CD4-positive, alpha-beta memory T cell (primary cell): ENCODE measurements around the gene GLTPD2. TPM values are rescaled to one million over a fixed set of nuclear protein-coding genes. Genes with fewer than 3 reads are reported as not detected.

Experiments used
- CTCF ChIA-PET: fragments of 350-600 bp; sonication (Branson Sonifier 250); formaldehyde crosslinking; loops from one replicate; lab custom pipeline; 2021; ENCODE audit warnings: inconsistent platforms; ENCODE audit not compliant: partially characterized antibody; lab: Charles Lee
- POLR2A ChIA-PET: fragments of 350-600 bp; sonication (Branson Sonifier 250); formaldehyde crosslinking; loops from one replicate; lab custom pipeline; 2021; ENCODE audit not compliant: partially characterized antibody; lab: Charles Lee
- DNase-seq, 5 donors: peaks; one replicate each; pipeline versions ENCODE4 v3.0.0 to v3.0.0-alpha.2; 2020 to 2022; ENCODE audit warnings: mixed read lengths in 1 of 5
- H3K27ac ChIP-seq: one replicate; pipeline ENCODE4 v1.7.0; 2013; ENCODE audit warnings: low read depth, low read length
- H3K27me3 ChIP-seq: 2 replicates; pipeline ENCODE4 v1.7.0; 2013; ENCODE audit warnings: mild to moderate bottlenecking, low read length, moderate library complexity; ENCODE audit not compliant: insufficient read depth
- H3K36me3 ChIP-seq: 2 replicates; pipeline ENCODE4 v1.7.0; 2013; ENCODE audit warnings: mild to moderate bottlenecking, low read length, moderate library complexity; ENCODE audit not compliant: insufficient read depth
- H3K4me1 ChIP-seq: 2 replicates; pipeline ENCODE4 v1.7.0; 2013; ENCODE audit warnings: mild to moderate bottlenecking, low read length, moderate library complexity; ENCODE audit not compliant: insufficient read depth
- H3K4me3 ChIP-seq, 2 donors: one replicate each; pipeline ENCODE4 v1.7.0; 2013; ENCODE audit warnings: low read length in 2 of 2, mild to moderate bottlenecking in 1 of 2
- H3K9me3 ChIP-seq, 2 donors: one replicate each; pipeline ENCODE4 v1.7.0; 2013; ENCODE audit warnings: low read length in 2 of 2, control low read depth in 1 of 2; ENCODE audit not compliant: control insufficient read depth in 1 of 2
- H3K27ac Mint-ChIP-seq, 7 donors: one replicate each; pipeline ENCODE4 v1.8.0; 2020 to 2021; ENCODE audit warnings: mixed read lengths in 7 of 7, mild to moderate bottlenecking in 6 of 7, inconsistent platforms in 3 of 7, moderate library complexity in 3 of 7
- H3K27me3 Mint-ChIP-seq, 2 donors: one replicate each; pipeline ENCODE4 v1.8.0; 2020 to 2021; ENCODE audit warnings: mixed read lengths in 2 of 2
- H3K36me3 Mint-ChIP-seq, 2 donors: one replicate each; pipeline ENCODE4 v1.8.0; 2020 to 2021; ENCODE audit warnings: mixed read lengths in 2 of 2, inconsistent platforms in 1 of 2, mild to moderate bottlenecking in 1 of 2
- H3K4me1 Mint-ChIP-seq, 4 donors: one replicate each; pipeline ENCODE4 v1.8.0; 2020 to 2021; ENCODE audit warnings: mixed read lengths in 4 of 4, mild to moderate bottlenecking in 1 of 4
- H3K4me3 Mint-ChIP-seq, 8 donors: one replicate each; pipeline ENCODE4 v1.8.0; 2020 to 2021; ENCODE audit warnings: mixed read lengths in 8 of 8, mild to moderate bottlenecking in 7 of 8, moderate library complexity in 6 of 8, inconsistent platforms in 3 of 8
- H3K9me3 Mint-ChIP-seq, 8 donors: one replicate each; pipeline ENCODE4 v1.8.0; 2020 to 2021; ENCODE audit warnings: mixed read lengths in 8 of 8, mild to moderate bottlenecking in 5 of 8, inconsistent platforms in 3 of 8, moderate library complexity in 1 of 8
- intact Hi-C: fragments of 100-400 bp; cut with micrococcal nuclease; formaldehyde crosslinking; loops from one replicate; pipeline ENCODE4 v1.15.1; 2023
- polyA plus RNA-seq, 2 donors: library from polyadenylated mRNA; unstranded; fragments of 300-500 nt; fragmentation: Illumina TruSeq; gene quantifications; one replicate each; pipeline ENCODE4 v1.2.3, GENCODE V29; 2021
- total RNA-seq, 2 experiments: library from RNA; stranded (reverse); gene quantifications; one replicate each; pipeline ENCODE4 v1.2.3, GENCODE V29; 2021

GLTPD2 gene
- total RNA-seq (not detected), polyA plus RNA-seq (not detected)

DNA sequence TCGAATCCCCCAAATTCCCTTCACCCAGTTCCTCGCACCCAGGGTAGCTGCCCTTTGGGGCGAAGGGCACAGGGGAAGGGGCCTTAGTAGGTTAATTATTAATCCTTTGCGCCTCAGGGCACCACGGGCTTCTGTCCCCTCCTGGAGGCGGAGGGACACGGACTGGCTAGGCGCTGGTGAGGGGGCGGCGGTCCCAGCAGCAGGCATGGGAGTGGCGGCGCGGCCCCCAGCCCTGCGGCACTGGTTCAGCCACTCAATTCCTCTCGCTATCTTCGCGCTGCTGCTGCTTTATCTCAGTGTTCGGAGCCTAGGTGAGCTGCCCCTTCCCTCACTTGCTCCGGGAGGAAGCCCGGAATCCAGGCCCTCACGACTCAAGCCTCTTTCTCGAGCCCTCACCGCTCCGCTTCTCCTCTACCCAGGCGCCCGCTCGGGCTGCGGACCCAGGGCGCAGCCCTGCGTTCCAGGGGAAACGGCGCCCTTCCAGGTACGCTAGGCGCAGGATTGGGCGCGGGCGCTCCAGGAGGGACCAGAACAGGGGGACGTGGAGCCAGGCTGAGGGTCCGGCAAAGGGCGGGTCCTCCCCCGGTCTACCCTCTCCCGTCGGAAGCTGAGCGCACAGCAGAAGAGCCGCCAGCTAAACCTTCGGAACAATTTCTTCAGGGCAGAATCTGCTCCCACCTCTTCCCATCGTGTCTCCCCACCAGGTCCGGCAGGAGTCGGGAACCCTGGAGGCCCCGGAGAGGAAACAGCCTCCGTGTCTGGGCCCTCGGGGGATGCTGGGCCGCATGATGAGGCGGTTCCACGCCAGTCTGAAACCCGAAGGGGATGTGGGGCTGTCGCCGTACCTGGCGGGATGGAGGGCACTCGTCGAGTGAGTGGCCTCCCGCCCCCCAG, at the start of gene GLTPD2:
GLTPD2 (plus strand) TSS at position 158 of the 894 bp plus-strand sequence; CDS start at position 206, 48 bp downstream.
- intact Hi-C loops = no loop called here
- H3K36me3 Mint-ChIP-seq = peaks cover 0 to 2% of the 10 kb centered on the region in 2 donors
- no peaks in the 10 kb centered on the region for H3K36me3 ChIP-seq
- peak within 1 kb of the TSS in 4 of 7 donors; percentile 27 to 72 (median 48) for H3K27ac Mint-ChIP-seq
- ChIA-PET CTCF (interaction anchor here (0.6 to 3.7 kb wide), 30 partner anchors 7 to 191 kb away, joined by 3 to 59 read pairs (median 8); partner anchors contain the start of genes ARRB2, C17orf107, CHRNE and MED11), POLR2A (interaction anchor here (0.5 to 3.9 kb wide), 23 partner anchors 9 to 897 kb away, joined by 3 to 81 read pairs (median 7); partner anchors contain the start of genes ARRB2, C17orf107, CXCL16 and MED11)
- peaks cover 27 to 28% of the 10 kb centered on the region in 2 donors for H3K27me3 Mint-ChIP-seq
- peaks cover 26% of the 10 kb centered on the region for H3K4me1 ChIP-seq
- H3K4me3 ChIP-seq = peak within 1 kb of the TSS; percentile 29 to 60
- H3K4me1 Mint-ChIP-seq = peaks cover 12 to 41% (median 15%) of the 10 kb centered on the region in 4 donors
- peaks cover 0 to 2% (median 0%) of the 10 kb centered on the region in 8 donors for H3K9me3 Mint-ChIP-seq
- no peak for DNase-seq
- no peaks in the 10 kb centered on the region for H3K9me3 ChIP-seq
- H3K4me3 Mint-ChIP-seq = peak within 1 kb of the TSS; percentile 67 to 78 (median 73)
- H3K27me3 ChIP-seq = peaks cover 18% of the 10 kb centered on the region
- peak within 1 kb of the TSS; percentile 72 for H3K27ac ChIP-seq

DNA sequence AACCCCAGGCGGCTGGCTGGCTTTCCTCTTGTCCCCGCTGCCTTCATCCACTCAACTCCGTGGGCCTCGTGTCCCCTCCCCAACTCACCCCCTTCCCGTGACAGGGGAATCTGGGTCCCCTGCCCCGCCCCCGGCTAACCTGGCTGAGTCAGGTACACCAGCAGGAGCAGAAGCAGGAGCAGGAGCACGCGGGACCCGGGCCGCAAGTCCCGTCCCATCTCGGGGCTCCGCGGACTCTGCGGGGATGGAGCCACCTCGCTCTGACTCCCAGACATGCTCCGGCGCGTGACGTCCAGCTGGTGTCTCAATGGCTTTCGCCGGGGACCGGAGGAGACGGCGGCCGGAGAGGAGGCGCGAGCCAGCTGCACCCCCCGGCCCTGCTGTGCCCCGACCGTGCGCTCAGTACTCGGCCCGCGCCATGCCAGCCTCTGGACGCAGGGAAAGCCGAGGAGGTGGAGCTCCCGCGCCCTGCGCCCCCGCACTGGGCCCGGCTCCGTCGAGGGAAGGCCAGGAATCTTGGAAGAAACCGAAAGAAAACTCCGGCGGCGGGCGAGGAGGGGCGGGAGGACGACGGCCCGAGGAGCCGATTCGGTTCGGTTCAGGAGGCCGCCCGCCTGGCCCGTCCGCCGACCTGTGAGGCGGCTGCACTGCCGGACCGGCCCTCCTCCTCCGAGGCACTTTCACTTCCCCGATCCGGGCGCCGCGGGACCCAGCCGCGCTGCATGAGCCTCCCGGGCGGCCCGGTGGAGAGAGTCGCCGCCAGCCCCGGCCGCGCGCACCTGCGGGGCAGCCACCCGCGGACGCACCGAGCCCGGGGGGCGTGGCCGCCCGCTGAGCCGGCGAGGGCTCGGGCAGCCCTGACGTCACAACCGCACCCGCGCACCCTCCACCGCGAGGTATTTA, 49.4 kb upstream of the GLTPD2 start, which contains the start of the genes CXCL16 and ZMYND15:
CXCL16 (minus strand) TSS at position 807 of the 903 bp plus-strand sequence; CDS start at position 218, 589 bp downstream.
ZMYND15 (plus strand) TSS at position 712 of the 903 bp plus-strand sequence. CDS start 716 bp downstream, outside the sequence.
- H3K27me3 ChIP-seq = no peaks in the 10 kb centered on the region
- peaks cover 19% of the 10 kb centered on the region for H3K4me1 ChIP-seq
- ChIA-PET POLR2A (interaction anchor here (0.8 to 1.9 kb wide), 6 partner anchors 24 to 209 kb away, joined by 3 to 6 read pairs (median 4); partner anchors contain the start of genes ARRB2 and PFN1), CTCF (interaction anchor here (1.6 kb wide), 1 partner anchor 29 kb away, joined by 4 read pairs; the partner anchor contains the start of gene ARRB2)
- intact Hi-C loops = loop anchor here (1.0 to 2.0 kb wide), 2 partner anchors 29 to 143 kb away; partner anchors contain the start of gene ARRB2
- peak within 1 kb of the TSS; percentile 23 to 67 for H3K4me3 ChIP-seq
- Mint-ChIP-seq H3K36me3 (no peaks in the 10 kb centered on the region), H3K27ac (peak within 1 kb of the TSS; percentile 77 to 97 (median 93)), H3K9me3 (no peaks in the 10 kb centered on the region), H3K4me3 (peak within 1 kb of the TSS; percentile 90 to 95 (median 92)), H3K4me1 (peaks cover 10 to 22% (median 14%) of the 10 kb centered on the region in 4 donors), H3K27me3 (peaks cover 1 to 6% of the 10 kb centered on the region in 2 donors)
- peak; percentile 63 to 81 (median 67) for DNase-seq
- peak within 1 kb of the TSS; percentile 25 for H3K27ac ChIP-seq
- no peaks in the 10 kb centered on the region for H3K9me3 ChIP-seq
- H3K36me3 ChIP-seq = no peaks in the 10 kb centered on the region

DNA sequence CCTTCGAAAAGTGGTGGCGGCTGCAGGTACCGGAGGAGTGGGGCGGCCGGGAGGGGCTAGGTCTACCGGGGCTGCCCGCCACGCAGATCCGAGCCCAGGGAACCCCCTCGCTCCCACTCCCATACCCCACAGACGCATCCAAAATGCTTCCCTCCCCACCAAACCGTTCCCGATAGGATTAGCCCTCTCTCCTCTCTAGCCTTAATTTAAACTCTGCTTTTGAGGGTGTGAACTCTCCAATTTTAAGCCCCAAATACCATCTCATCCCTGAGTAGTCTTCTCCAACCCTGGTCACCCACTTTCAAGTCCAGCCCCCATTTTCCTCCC, 48.8 kb upstream of the GLTPD2 start:
- H3K9me3 ChIP-seq = no peaks in the 10 kb centered on the region
- no peaks in the 10 kb centered on the region for H3K27me3 ChIP-seq
- peaks cover 10 to 22% (median 13%) of the 10 kb centered on the region in 4 donors for H3K4me1 Mint-ChIP-seq
- H3K36me3 ChIP-seq = no peaks in the 10 kb centered on the region
- H3K27me3 Mint-ChIP-seq = peaks cover 1 to 6% of the 10 kb centered on the region in 2 donors
- CTCF ChIA-PET = no interaction called here
- H3K9me3 Mint-ChIP-seq = no peaks in the 10 kb centered on the region
- no peak overlapping the region for H3K27ac ChIP-seq
- intact Hi-C loops = no loop called here
- H3K27ac Mint-ChIP-seq = peak overlapping the region; percentile 65 to 90 (median 82)
- no peaks in the 10 kb centered on the region for H3K36me3 Mint-ChIP-seq
- H3K4me3 ChIP-seq = peak overlapping the region in 1 of 2 donors; percentile 67
- POLR2A ChIA-PET = interaction anchor here (0.8 to 1.7 kb wide), 4 partner anchors 24 to 208 kb away, joined by 3 to 6 read pairs (median 4); partner anchors contain the start of genes ARRB2 and PFN1
- H3K4me3 Mint-ChIP-seq = peak overlapping the region; percentile 83 to 90 (median 87)
- no peak for DNase-seq
- H3K4me1 ChIP-seq = peaks cover 19% of the 10 kb centered on the region

DNA sequence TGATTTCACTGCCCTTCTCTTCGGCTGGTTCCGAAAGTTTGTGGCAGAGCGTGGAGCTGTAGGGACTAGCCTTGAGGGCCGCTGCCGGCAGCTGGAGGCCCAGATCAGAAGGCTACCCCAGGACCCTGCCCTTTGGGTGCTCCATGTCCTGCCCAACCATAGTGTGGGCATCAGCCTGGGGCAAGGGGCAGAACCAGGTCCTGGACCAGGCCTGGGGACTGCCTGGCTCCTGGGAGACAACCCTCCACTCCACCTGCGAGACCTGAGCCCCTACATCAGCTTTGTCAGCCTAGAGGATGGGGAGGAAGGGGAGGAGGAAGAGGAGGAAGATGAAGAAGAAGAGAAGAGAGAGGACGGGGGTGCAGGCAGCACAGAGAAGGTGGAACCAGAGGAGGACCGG, 48.2 kb upstream of the GLTPD2 start:
- Mint-ChIP-seq H3K27ac (peak overlapping the region in 5 of 7 donors; percentile 74 to 90 (median 87)), H3K9me3 (no peaks in the 10 kb centered on the region), H3K4me1 (peaks cover 10 to 22% (median 13%) of the 10 kb centered on the region in 4 donors), H3K27me3 (peaks cover 1 to 6% of the 10 kb centered on the region in 2 donors), H3K36me3 (no peaks in the 10 kb centered on the region), H3K4me3 (peak overlapping the region in 7 of 8 donors; percentile 83 to 90 (median 87))
- Histone ChIP-seq H3K9me3 (no peaks in the 10 kb centered on the region), H3K36me3 (no peaks in the 10 kb centered on the region), H3K4me1 (peaks cover 19% of the 10 kb centered on the region), H3K4me3 (no peak overlapping the region), H3K27ac (no peak overlapping the region), H3K27me3 (no peaks in the 10 kb centered on the region)
- intact Hi-C loops = no loop called here
- POLR2A ChIA-PET = interaction anchor here (1.5 kb wide), 1 partner anchor 49 kb away, joined by 4 read pairs; no protein-coding TSS in a partner anchor
- CTCF ChIA-PET = no interaction called here
- no peak for DNase-seq

DNA sequence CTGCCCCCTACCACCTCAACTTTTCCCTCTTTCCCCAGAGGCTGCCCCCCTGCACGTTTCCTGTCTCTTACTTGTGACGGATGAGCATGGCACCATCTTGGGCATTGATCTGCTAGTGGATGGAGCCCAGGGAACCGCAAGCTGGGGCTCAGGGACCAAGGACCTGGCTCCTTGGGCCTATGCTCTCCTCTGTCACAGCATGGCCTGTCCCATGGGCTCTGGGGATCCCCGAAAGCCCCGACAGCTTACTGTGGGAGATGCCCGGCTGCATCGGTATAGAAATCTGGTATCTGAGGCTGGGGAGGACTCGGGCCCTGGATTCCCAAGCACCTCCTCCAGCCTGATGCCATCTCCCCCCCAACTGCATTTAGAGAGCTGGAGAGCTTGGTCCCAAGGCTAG, 47.2 kb upstream of the GLTPD2 start:
- DNase-seq = no peak
- Mint-ChIP-seq H3K9me3 (no peaks in the 10 kb centered on the region), H3K27ac (peak overlapping the region in 3 of 7 donors; percentile 29 to 69 (median 52)), H3K4me1 (peaks cover 10 to 22% (median 13%) of the 10 kb centered on the region in 4 donors), H3K4me3 (peak overlapping the region in 6 of 8 donors; percentile 13 to 59 (median 47)), H3K36me3 (no peaks in the 10 kb centered on the region), H3K27me3 (peaks cover 1 to 6% of the 10 kb centered on the region in 2 donors)
- POLR2A ChIA-PET = interaction anchor here (0.9 to 1.5 kb wide), 2 partner anchors 47 to 48 kb away, joined by 3 to 4 read pairs; partner anchors contain the start of gene GLTPD2
- no peaks in the 10 kb centered on the region for H3K9me3 ChIP-seq
- intact Hi-C loops = no loop called here
- CTCF ChIA-PET = no interaction called here
- no peak overlapping the region for H3K27ac ChIP-seq
- H3K4me1 ChIP-seq = peaks cover 19% of the 10 kb centered on the region
- H3K4me3 ChIP-seq = no peak overlapping the region
- no peaks in the 10 kb centered on the region for H3K36me3 ChIP-seq
- no peaks in the 10 kb centered on the region for H3K27me3 ChIP-seq

DNA sequence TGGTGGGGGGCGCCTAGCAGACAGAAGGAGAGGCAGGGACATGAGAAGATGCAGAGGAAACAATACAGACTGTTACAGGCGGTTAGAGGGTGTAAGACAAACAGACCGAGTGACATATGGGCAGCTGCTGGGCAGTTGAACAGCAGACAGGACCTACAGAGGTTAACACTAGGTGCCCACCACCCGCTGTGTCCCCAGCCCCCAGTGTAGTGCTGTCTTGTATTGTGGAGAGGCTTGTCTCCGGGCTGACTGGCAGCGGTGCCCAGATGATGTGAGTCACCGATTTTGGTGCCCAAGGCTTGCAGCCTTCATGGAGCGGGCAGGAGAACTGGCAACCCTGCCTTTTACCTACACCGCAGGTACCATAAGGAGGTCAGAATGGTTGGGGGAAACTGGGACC, 46.6 kb upstream of the GLTPD2 start:
- Histone ChIP-seq H3K9me3 (no peaks in the 10 kb centered on the region), H3K4me3 (no peak overlapping the region), H3K27me3 (no peaks in the 10 kb centered on the region), H3K27ac (no peak overlapping the region), H3K36me3 (no peaks in the 10 kb centered on the region), H3K4me1 (peaks cover 20% of the 10 kb centered on the region)
- no peak overlapping the region for H3K4me3 Mint-ChIP-seq
- no peak for DNase-seq
- no peaks in the 10 kb centered on the region for H3K36me3 Mint-ChIP-seq
- CTCF ChIA-PET = no interaction called here
- H3K27ac Mint-ChIP-seq = peak overlapping the region in 1 of 7 donors; percentile 73
- H3K4me1 Mint-ChIP-seq = peaks cover 10 to 22% (median 14%) of the 10 kb centered on the region in 4 donors
- intact Hi-C loops = no loop called here
- POLR2A ChIA-PET = interaction anchor here (0.9 kb wide), 1 partner anchor 46 kb away, joined by 3 read pairs; the partner anchor contains the start of gene GLTPD2
- no peaks in the 10 kb centered on the region for H3K9me3 Mint-ChIP-seq
- H3K27me3 Mint-ChIP-seq = peaks cover 1 to 6% of the 10 kb centered on the region in 2 donors
